Neural progenitor cell (in vitro differentiated cells): ENCODE results near the gene ZRANB2. TPM values are rescaled to one million over a fixed set of nuclear protein-coding genes. Genes with fewer than 3 reads are reported as not detected.
A peak's percentile ranks its signal among the peaks of the same experiment; 100 is the strongest.

Source experiments
- DNase-seq: peaks from one replicate; pipeline ENCODE4 v3.0.0-alpha.2; 2016; ENCODE audit warnings: low spot score
- H2AFZ ChIP-seq: fragments of 200-600 bp; sonication (generic); replicated peaks from 2 replicates; pipeline ENCODE4 v1.6.1; 2016; ENCODE audit warnings: antibody characterized with exemption
- H3F3A ChIP-seq: fragments of 200-600 bp; sonication (generic); 2 replicates; pipeline ENCODE4 v1.6.1; 2016; ENCODE audit warnings: antibody characterized with exemption, low read depth
- H3K27ac ChIP-seq: fragments of 200-600 bp; sonication (generic); 2 replicates; pipeline ENCODE4 v1.5.1; 2016; ENCODE audit warnings: mild to moderate bottlenecking
- H3K27me3 ChIP-seq: fragments of 200-600 bp; sonication (generic); 2 replicates; pipeline ENCODE4 v1.6.1; 2016; ENCODE audit warnings: mild to moderate bottlenecking, moderate library complexity
- H3K36me3 ChIP-seq: fragments of 200-600 bp; sonication (generic); 2 replicates; pipeline ENCODE4 v1.5.1; 2016
- H3K4me1 ChIP-seq: fragments of 200-600 bp; sonication (generic); 2 replicates; pipeline ENCODE4 v1.6.1; 2016; ENCODE audit warnings: mixed run types
- H3K4me2 ChIP-seq: fragments of 200-600 bp; sonication (generic); 2 replicates; pipeline ENCODE4 v1.6.1; 2016
- H3K4me3 ChIP-seq: fragments of 200-600 bp; sonication (generic); 2 replicates; pipeline ENCODE4 v1.5.1; 2016
- H3K79me2 ChIP-seq: fragments of 200-600 bp; sonication (generic); 2 replicates; pipeline ENCODE4 v1.6.1; 2016; ENCODE audit warnings: low read depth
- H3K9ac ChIP-seq: fragments of 200-600 bp; sonication (generic); 2 replicates; pipeline ENCODE4 v1.6.1; 2016
- H3K9me3 ChIP-seq: fragments of 200-600 bp; sonication (generic); 2 replicates; pipeline ENCODE4 v1.5.1; 2016; ENCODE audit warnings: low read depth
- H4K20me1 ChIP-seq: fragments of 200-600 bp; sonication (generic); 2 replicates; pipeline ENCODE4 v1.6.1; 2016; ENCODE audit warnings: low read depth
- H3K27ac Mint-ChIP-seq: 3 replicates; pipeline ENCODE4 v1.8.0; 2021; ENCODE audit warnings: mixed read lengths
- H3K27me3 Mint-ChIP-seq: 2 replicates; pipeline ENCODE4 v1.8.0; 2022; ENCODE audit warnings: low read depth, mild to moderate bottlenecking, inconsistent platforms, moderate library complexity, mixed read lengths; ENCODE audit not compliant: insufficient read depth
- H3K36me3 Mint-ChIP-seq: 3 replicates; pipeline ENCODE4 v1.8.0; 2021; ENCODE audit warnings: mixed read lengths
- H3K4me1 Mint-ChIP-seq: 3 replicates; pipeline ENCODE4 v1.8.0; 2021; ENCODE audit warnings: mixed read lengths
- H3K4me3 Mint-ChIP-seq: 3 replicates; pipeline ENCODE4 v1.8.0; 2021; ENCODE audit warnings: mild to moderate bottlenecking, moderate library complexity, mixed read lengths
- H3K9me3 Mint-ChIP-seq: 3 replicates; pipeline ENCODE4 v1.8.0; 2020; ENCODE audit warnings: mixed read lengths
- CTCF ChIP-seq: fragments of 200-600 bp; sonication (generic); IDR thresholded peaks from 2 replicates; pipeline ENCODE4 v1.5.1; 2017; ENCODE audit warnings: antibody characterized with exemption, mild to moderate bottlenecking
- EZH2 ChIP-seq: fragments of 200-600 bp; sonication (generic); IDR thresholded peaks from 2 replicates; pipeline ENCODE4 v1.6.1; 2017; ENCODE audit warnings: antibody characterized with exemption, mild to moderate bottlenecking, moderate library complexity
- EZH2phosphoT487 ChIP-seq: fragments of 200-600 bp; sonication (generic); IDR thresholded peaks from 2 replicates; pipeline ENCODE4 v1.6.1; 2017; ENCODE audit warnings: antibody characterized with exemption
- total RNA-seq: library from RNA; depleted of rRNA; stranded (reverse); fragments of >200 nt; gene quantifications from 2 replicates; pipeline ENCODE4 v1.2.3, GENCODE V29; 2015; ENCODE audit warnings: low replicate concordance

ZRANB2 gene
- total RNA-seq, 1 donor from 2014 or later = 126 TPM

GRCh38 chr1:71049951-71050598, 30.8 kb downstream of the ZRANB2 start:
- H3F3A ChIP-seq = no peaks in the 10 kb centered on the region
- Mint-ChIP-seq H3K4me1 (peaks cover 4% of the 10 kb centered on the region), H3K9me3 (no peaks in the 10 kb centered on the region), H3K27ac (no peak overlapping the region), H3K27me3 (peaks cover 23% of the 10 kb centered on the region), H3K4me3 (no peak overlapping the region), H3K36me3 (peaks cover 2% of the 10 kb centered on the region)
- no peak overlapping the region for H2AFZ ChIP-seq
- no peak overlapping the region for H3K9ac ChIP-seq
- H3K4me3 ChIP-seq = no peak overlapping the region
- no peaks in the 10 kb centered on the region for H4K20me1 ChIP-seq
- H3K4me1 ChIP-seq = no peaks in the 10 kb centered on the region
- peak; percentile 75 for DNase-seq
- no peak overlapping the region for H3K4me2 ChIP-seq
- no peak overlapping the region for H3K27ac ChIP-seq
- H3K27me3 ChIP-seq = peaks cover 45% of the 10 kb centered on the region
- H3K9me3 ChIP-seq = no peaks in the 10 kb centered on the region
- H3K79me2 ChIP-seq = no peaks in the 10 kb centered on the region
- TF ChIP-seq CTCF (peak; percentile 81), EZH2 (no peak), EZH2phosphoT487 (no peak)
- H3K36me3 ChIP-seq = no peaks in the 10 kb centered on the region

GRCh38 chr1:71047635-71048607, 32.9 kb downstream of the ZRANB2 start, which contains the start of gene PTGER3:
TSS of gene PTGER3 (minus strand) at chr1:71047816. CDS start at chr1:71047577, 239 bp downstream.
- peaks cover 4% of the 10 kb centered on the region for H3K4me1 Mint-ChIP-seq
- TF ChIP-seq CTCF = no peak
- peak; percentile 42 for TF ChIP-seq EZH2
- H3K9ac ChIP-seq = no peak within 1 kb of the TSS

GRCh38 chr1:71046891-71047634, 33.8 kb downstream of the ZRANB2 start:
- Histone ChIP-seq H3K27ac (no peak overlapping the region), H3K27me3 (peaks cover 45% of the 10 kb centered on the region), H3K4me3 (peak overlapping the region; percentile 59), H3F3A (no peaks in the 10 kb centered on the region), H3K36me3 (no peaks in the 10 kb centered on the region), H3K79me2 (no peaks in the 10 kb centered on the region), H3K9ac (no peak overlapping the region), H4K20me1 (no peaks in the 10 kb centered on the region), H2AFZ (peak overlapping the region; percentile 82), H3K4me1 (no peaks in the 10 kb centered on the region), H3K4me2 (peak overlapping the region; percentile 80), H3K9me3 (no peaks in the 10 kb centered on the region)
- Mint-ChIP-seq H3K36me3 (peaks cover 2% of the 10 kb centered on the region), H3K4me1 (peaks cover 4% of the 10 kb centered on the region), H3K27me3 (peaks cover 20% of the 10 kb centered on the region), H3K27ac (no peak overlapping the region), H3K9me3 (no peaks in the 10 kb centered on the region), H3K4me3 (peak overlapping the region; percentile 84)
- TF ChIP-seq CTCF = no peak
- peak; percentile 51 for TF ChIP-seq EZH2
- TF ChIP-seq EZH2phosphoT487 = peak; percentile 54
- DNase-seq = peak; percentile 6

More at GRCh38 chr1:71047635-71048607, 32.9 kb downstream of the ZRANB2 start, which contains the start of gene PTGER3:
- Mint-ChIP-seq H3K27me3 (peaks cover 20% of the 10 kb centered on the region), H3K27ac (no peak within 1 kb of the TSS), H3K9me3 (no peaks in the 10 kb centered on the region), H3K4me3 (peak within 1 kb of the TSS; percentile 84), H3K36me3 (peaks cover 2% of the 10 kb centered on the region)
- Histone ChIP-seq H3F3A (no peaks in the 10 kb centered on the region), H4K20me1 (no peaks in the 10 kb centered on the region), H3K27me3 (peaks cover 45% of the 10 kb centered on the region), H2AFZ (peak within 1 kb of the TSS; percentile 82), H3K36me3 (no peaks in the 10 kb centered on the region), H3K27ac (no peak within 1 kb of the TSS), H3K79me2 (no peaks in the 10 kb centered on the region), H3K4me3 (peak within 1 kb of the TSS; percentile 59), H3K4me2 (peak within 1 kb of the TSS; percentile 80), H3K9me3 (no peaks in the 10 kb centered on the region), H3K4me1 (no peaks in the 10 kb centered on the region)
- peak; percentile 87 for DNase-seq
